GM12801 (cell line): Measurements from ENCODE around the gene TGFBR2.

Experiments used
- TF ChIP-seq, protein P1 (sequence below): IDR thresholded peaks from one replicate; pipeline ENCODE4 v1.5.1; 2011; ENCODE audit warnings: control low read depth; ENCODE audit not compliant: insufficient read length; ENCODE audit errors: extremely low read depth

Gene TGFBR2

DNA sequence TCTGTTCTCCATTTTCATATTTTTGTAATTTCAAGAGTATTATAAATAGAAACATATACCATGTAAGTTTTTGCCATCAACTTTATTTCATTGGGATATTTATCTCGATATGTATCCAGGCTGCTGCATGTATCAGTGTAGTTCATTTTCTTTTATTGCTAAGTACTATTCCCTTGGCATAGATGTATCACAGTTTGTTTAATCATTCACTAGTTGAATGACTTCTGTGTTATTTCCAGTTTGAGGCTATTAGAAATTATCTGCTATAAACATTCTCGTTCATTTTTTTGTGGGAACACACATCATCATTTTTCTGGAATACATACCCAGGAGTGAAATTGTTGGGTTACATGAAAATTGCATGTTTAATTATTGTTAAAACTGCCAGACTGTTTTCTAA lies 18.5 kb upstream of the TGFBR2 start:
- TF ChIP-seq, protein P1, sequence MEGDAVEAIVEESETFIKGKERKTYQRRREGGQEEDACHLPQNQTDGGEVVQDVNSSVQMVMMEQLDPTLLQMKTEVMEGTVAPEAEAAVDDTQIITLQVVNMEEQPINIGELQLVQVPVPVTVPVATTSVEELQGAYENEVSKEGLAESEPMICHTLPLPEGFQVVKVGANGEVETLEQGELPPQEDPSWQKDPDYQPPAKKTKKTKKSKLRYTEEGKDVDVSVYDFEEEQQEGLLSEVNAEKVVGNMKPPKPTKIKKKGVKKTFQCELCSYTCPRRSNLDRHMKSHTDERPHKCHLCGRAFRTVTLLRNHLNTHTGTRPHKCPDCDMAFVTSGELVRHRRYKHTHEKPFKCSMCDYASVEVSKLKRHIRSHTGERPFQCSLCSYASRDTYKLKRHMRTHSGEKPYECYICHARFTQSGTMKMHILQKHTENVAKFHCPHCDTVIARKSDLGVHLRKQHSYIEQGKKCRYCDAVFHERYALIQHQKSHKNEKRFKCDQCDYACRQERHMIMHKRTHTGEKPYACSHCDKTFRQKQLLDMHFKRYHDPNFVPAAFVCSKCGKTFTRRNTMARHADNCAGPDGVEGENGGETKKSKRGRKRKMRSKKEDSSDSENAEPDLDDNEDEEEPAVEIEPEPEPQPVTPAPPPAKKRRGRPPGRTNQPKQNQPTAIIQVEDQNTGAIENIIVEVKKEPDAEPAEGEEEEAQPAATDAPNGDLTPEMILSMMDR = no peak

GRCh38 chr3:30596152-30596551 lies 10.2 kb upstream of the TGFBR2 start:
- TF ChIP-seq, protein P1 = no peak

- TF ChIP-seq, protein P1 = no peak
These were observed 9.2 kb upstream of the TGFBR2 start for GRCh38 chr3:30597131-30597768.

- TF ChIP-seq, protein P1 = no peak
These were observed 8.6 kb upstream of the TGFBR2 start for GRCh38 chr3:30597769-30598134.

GRCh38 chr3:30598668-30599545 lies 7.5 kb upstream of the TGFBR2 start:
- TF ChIP-seq, protein P1 = no peak

DNA sequence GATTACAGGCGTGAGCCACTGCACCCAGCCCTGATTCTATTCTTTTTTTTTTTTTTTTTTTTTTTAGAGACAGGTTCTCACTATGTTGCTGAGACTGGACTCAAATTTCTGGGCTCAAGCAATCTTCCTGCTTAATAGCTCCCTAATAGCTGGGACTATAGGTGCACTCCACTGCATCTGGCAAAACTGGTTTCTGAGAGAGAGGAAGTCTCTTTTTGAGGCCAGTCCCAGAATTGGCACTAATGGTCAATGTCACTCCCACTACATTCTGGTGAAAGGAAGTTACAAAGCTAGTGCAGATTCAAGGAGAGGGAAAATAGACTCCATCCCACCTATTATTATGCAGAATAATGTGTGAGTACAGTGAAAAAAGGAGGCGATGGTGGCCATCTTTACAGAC lies 5.8 kb upstream of the TGFBR2 start:
- TF ChIP-seq, protein P1 = no peak

DNA sequence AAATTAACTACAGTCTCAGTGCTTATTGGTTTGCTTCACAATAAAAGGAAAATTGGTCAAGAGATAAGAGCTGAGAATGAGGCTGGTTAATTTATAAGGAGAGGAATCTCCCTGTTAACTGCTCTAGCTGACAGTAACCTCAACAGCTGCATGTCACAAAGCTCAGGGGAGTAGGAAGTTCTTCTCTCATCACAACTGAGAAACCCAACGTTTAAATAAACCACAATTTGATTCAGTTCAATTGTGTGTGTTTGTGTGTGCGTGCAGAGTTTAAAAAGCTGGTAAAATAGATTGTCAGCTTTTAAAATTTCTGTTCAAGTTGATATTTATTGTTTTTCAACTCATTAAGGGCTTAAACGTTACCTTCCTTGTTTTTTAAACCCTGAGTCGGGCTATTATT lies 3.5 kb upstream of the TGFBR2 start:
- TF ChIP-seq, protein P1 = no peak
